ENCODE measurements around the gene YIPF7.

DNA sequence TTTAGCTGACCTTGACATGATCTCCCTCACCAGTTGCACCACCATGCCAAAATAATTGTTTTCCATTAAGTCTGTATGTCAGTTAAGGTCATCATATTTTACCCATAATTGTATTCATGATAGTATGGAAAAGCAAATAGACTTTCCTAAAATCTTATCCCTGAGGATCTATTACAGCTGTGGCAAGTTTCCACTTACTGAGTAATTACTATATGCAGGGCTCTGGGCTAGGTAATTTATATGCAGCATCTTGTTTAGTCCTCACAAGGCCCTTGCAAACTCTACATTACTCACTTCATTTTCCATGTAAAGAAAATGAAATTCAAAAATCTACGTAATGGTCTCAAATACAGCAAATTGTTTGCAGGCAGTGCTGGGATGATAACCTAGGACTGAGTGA is 34.8 kb downstream of the YIPF7 start:
- TF ChIP-seq, protein P1, sequence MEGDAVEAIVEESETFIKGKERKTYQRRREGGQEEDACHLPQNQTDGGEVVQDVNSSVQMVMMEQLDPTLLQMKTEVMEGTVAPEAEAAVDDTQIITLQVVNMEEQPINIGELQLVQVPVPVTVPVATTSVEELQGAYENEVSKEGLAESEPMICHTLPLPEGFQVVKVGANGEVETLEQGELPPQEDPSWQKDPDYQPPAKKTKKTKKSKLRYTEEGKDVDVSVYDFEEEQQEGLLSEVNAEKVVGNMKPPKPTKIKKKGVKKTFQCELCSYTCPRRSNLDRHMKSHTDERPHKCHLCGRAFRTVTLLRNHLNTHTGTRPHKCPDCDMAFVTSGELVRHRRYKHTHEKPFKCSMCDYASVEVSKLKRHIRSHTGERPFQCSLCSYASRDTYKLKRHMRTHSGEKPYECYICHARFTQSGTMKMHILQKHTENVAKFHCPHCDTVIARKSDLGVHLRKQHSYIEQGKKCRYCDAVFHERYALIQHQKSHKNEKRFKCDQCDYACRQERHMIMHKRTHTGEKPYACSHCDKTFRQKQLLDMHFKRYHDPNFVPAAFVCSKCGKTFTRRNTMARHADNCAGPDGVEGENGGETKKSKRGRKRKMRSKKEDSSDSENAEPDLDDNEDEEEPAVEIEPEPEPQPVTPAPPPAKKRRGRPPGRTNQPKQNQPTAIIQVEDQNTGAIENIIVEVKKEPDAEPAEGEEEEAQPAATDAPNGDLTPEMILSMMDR (IDR thresholded peaks at IDR 0.05; ENCODE audit: poor library complexity) = no peak
- TF ChIP-seq EZH2 (IDR thresholded peaks at IDR 0.05; ENCODE audit: borderline replicate concordance) (no peak), EZH2phosphoT487 (IDR thresholded peaks at IDR 0.05; ENCODE audit: low read depth, severe bottlenecking, unreplicated experiment) (no peak)

All from hepatocyte (in vitro differentiated cells).